ENCODE results near the gene MMP26. TPM values are rescaled to one million over a fixed set of nuclear protein-coding genes. Genes with fewer than 3 reads are reported as not detected.

Gene MMP26
- total RNA-seq, 2 donors from 2014 or later: not detected

- DNase-seq: no peak
- intact Hi-C loops (cut with DNase I): no loop called here
- Histone ChIP-seq H3K4me1 (no peaks in the 10 kb centered on the region), H3K4me3 (no peak overlapping the region), H3K27ac (no peak overlapping the region), H3K9me3 (no peaks in the 10 kb centered on the region), H3K36me3 (no peaks in the 10 kb centered on the region), H3K9ac (ENCODE audit: low read depth in 2 of 2, low read length in 2 of 2) (no peak overlapping the region), H3K27me3 (no peaks in the 10 kb centered on the region)
- no peak for TF ChIP-seq CTCF (IDR thresholded peaks at IDR 0.05)
Observed at GRCh38 chr11:4740735-4741134, 36.2 kb downstream of the MMP26 start.

- no peak overlapping the region for H3K4me3 ChIP-seq
- no peaks in the 10 kb centered on the region for H3K9me3 ChIP-seq
- intact Hi-C loops (cut with DNase I): no loop called here
- no peaks in the 10 kb centered on the region for H3K27me3 ChIP-seq
- TF ChIP-seq CTCF (IDR thresholded peaks at IDR 0.05): no peak
- no peak for DNase-seq
- H3K9ac ChIP-seq (ENCODE audit: low read depth in 2 of 2, low read length in 2 of 2): no peak overlapping the region
- H3K4me1 ChIP-seq: no peaks in the 10 kb centered on the region
- no peaks in the 10 kb centered on the region for H3K36me3 ChIP-seq
- no peak overlapping the region for H3K27ac ChIP-seq
Observed at GRCh38 chr11:4748438-4748837, 43.9 kb downstream of the MMP26 start.

- no peak overlapping the region for H3K27ac ChIP-seq
- H3K4me3 ChIP-seq: no peak overlapping the region
- H3K9ac ChIP-seq (ENCODE audit: low read depth in 2 of 2, low read length in 2 of 2): no peak overlapping the region
- DNase-seq: no peak
- H3K9me3 ChIP-seq: no peaks in the 10 kb centered on the region
- H3K4me1 ChIP-seq: no peaks in the 10 kb centered on the region
- intact Hi-C loops (cut with DNase I): no loop called here
- no peak for TF ChIP-seq CTCF (IDR thresholded peaks at IDR 0.05)
- no peaks in the 10 kb centered on the region for H3K36me3 ChIP-seq
- H3K27me3 ChIP-seq: no peaks in the 10 kb centered on the region
Observed at GRCh38 chr11:4751201-4751600, 46.6 kb downstream of the MMP26 start.

Other genes starting within 250 kb of the MMP26 start
- not detected for gene OR52K1, start 222.1 kb upstream of the MMP26 start, total RNA-seq
- gene OR52M1, start 159.6 kb upstream of the MMP26 start, total RNA-seq: not detected
- gene OR52I2, start 123.0 kb upstream of the MMP26 start, total RNA-seq: not detected
- gene OR52I1, start 110.7 kb upstream of the MMP26 start, total RNA-seq: not detected
- 10 to 100 TPM; 13.9 to 20.0 TPM for gene TRIM68, start 96.6 kb upstream of the MMP26 start, total RNA-seq
- not detected for gene OR51D1, start 67.3 kb upstream of the MMP26 start, total RNA-seq
- gene OR51E1, start 60.8 kb upstream of the MMP26 start, total RNA-seq: 1 to 10 TPM in 1 of 2 donors, under 1 TPM in 1; 0.22 to 1.0 TPM
- under 1 TPM; 0.30 to 0.74 TPM for gene OR51E2, start 6.9 kb upstream of the MMP26 start, total RNA-seq
- gene OR51F1, start 65.2 kb downstream of the MMP26 start, total RNA-seq: not detected
- gene OR52R1, start 99.6 kb downstream of the MMP26 start, total RNA-seq: not detected
- not detected for gene OR51F2, start 116.5 kb downstream of the MMP26 start, total RNA-seq
- gene OR51S1, start 144.4 kb downstream of the MMP26 start, total RNA-seq: not detected
- not detected for gene OR51T1, start 177.1 kb downstream of the MMP26 start, total RNA-seq
- gene OR51A7, start 199.0 kb downstream of the MMP26 start, total RNA-seq: not detected
- gene OR51G2, start 214.6 kb downstream of the MMP26 start, total RNA-seq: not detected
- not detected for gene OR51G1, start 219.6 kb downstream of the MMP26 start, total RNA-seq
- not detected for gene OR51A4, start 242.8 kb downstream of the MMP26 start, total RNA-seq

All from colonic mucosa (tissue), 4 donors.